GM19023 (cell line): ENCODE data around the gene MIPEP.
A peak's percentile ranks its signal among the peaks of the same experiment; 100 is the strongest.

Source experiments
- ATAC-seq: cut with Tn5 transposase; IDR thresholded peaks from one replicate; pipeline ENCODE4 v1.9.1; 2021; ENCODE audit warnings: mild to moderate bottlenecking, moderate library complexity; ENCODE audit not compliant: unreplicated experiment

MIPEP gene

DNA sequence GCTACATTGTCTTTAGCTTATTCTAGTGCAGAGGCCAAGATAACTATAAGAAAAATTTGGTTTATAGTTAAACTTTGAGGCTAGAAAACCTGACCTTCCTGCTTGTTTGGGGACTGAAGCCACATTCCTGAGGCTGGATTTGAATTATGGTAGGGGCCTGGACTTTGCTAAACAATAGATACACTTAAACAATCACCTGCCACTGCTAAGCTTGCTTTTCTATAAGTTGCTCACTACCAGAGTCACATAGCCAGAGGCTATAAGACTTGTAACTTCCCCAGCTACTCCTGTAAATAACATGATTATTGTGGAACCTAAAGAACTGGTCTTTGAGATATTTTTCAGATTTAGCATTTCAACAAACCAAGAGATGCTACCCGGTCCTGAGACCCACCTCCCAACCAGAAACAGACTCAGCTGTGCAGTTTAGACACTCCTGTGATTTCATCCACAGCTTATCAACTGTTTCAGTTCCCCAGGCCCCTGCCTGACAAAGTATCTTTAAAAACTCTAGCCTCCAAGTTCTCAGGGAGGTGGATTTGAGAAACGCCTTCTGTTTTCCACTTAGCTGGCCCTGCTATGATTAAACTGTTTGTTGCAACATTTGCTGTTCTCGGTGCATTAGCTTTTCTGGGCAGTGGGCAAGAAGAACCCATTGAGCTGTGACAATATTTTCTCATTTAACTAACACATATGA is 77.7 kb downstream of the MIPEP start:
- ATAC-seq, result no peak

DNA sequence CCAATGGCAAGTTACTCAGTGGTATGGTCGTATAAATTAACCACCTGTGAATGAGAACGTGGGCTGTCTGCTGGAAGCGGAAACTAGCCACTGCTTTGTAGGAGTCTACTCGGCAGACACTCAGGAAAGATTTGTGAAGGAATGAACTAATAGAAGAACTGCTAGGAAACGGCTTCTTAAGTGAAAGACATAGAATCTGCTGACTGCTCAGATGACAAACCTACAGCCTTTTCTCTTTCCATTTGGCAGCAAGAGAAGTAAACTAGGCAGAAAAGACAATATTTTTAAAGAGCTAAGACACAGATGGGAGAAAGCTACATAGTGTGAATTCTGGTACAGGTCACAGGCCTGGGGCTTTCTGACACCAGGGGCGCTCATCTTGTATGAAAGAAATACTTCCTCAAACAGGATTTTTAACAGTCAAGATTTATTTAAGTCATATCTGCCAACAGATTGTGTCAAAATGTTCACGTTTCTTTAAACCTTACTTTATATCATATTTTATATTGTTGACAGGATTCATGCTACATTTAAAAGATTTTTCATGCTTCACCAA is 78.4 kb downstream of the MIPEP start:
- no peak for ATAC-seq

DNA sequence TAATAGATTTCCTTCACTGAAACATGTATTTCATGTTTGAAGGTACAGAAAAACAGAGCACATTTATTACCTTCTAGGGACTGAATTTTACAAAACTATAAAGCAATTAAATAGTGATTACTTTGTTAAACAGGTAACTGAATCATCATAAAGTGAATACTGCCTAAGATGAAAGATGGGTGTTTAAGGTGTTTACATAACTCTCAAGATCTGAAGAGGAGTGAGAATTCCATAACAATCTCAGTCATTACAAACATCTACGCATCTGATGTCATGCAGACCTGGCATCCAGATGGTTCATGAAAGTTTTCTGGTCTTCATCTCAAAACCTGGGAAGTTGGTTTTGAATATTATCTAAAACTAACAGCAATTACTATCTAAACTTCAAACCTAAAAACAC is 80.4 kb downstream of the MIPEP start:
- ATAC-seq, result no peak

DNA sequence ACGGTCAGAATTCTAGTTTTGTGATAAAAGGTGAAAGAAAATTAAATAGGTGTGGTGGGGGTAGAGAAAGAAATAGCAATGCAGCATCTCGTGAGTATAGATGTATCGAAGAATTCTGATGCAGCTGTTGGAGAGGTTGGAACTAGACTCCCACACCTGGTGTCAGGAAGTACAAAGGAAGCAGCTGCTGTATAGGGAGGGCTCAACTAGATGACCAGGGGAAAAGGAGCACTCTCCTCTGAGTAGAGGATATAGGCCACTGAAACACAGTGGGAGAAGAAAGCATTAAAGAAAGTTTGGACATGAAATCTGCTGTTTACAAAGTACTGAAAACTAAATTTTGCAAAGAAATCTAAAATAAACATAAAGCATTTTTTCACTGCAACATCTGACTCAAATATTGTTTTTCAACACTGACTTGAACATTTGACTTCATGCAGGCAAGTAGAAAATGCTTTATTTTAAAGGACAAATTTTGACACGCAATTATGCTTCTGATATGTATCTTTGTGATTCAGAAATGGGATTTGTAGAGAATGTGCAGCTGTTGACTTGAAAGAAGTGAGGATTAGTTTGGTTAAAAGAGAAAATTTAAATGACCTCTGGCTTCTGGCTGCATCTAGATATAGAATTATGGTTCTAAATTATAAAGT is 82.2 kb downstream of the MIPEP start:
- ATAC-seq, result no peak

DNA sequence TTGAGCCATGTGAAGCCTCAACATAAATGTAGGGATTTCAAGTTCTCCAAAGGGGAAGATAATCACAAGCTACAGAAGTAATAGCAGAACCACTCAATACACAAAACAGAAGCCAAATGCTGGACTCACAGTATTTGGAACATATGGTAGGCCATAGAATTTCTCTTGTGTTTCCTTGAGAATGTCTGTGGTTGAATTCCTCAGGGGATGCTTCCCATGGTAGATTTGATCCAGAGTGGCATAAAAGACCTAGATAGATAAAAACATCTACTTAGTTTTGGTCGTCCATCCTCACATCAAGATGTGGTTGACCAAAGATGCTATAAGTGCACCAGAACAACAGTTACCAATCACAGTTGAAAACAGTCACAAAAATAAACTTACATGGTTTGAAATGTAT is 83.4 kb downstream of the MIPEP start:
- no peak for ATAC-seq

DNA sequence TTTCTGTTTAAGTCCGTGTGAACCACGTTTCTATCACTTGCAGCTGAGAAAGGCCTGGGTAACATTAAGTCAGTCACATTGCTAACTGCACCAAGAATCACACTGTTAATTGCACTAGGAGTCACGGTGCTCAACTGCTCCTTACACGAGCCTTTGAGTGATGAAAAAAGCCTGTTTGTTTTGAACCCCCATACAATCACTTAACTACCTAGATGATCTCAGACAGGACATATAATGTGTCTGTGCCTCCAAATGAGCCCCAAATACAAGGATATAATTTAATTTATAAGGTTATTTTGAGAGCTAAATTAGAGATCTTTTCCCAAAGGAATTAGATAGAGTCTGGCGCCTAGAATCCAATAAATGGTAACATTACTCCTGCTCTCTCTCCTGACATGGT is 84.1 kb downstream of the MIPEP start:
- no peak for ATAC-seq

DNA sequence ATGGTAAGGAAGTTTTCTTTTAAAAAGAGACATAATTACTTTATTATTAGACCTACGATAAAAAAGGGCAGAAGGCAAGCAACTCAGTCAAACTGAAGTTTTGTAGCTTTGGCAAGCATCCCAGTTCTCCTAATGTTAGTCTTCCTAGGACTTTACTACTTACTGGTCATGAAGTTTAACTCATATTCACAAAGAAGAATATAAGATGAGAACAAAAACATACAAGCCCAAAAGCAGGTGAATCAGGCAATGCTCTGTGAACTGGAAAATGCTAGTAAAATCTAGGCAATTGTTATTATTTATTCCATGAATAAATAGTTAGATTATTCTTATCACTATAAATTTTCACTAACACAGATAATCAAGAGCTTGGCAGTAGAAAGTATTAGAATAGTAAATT is 85.0 kb downstream of the MIPEP start:
- ATAC-seq, result no peak

DNA sequence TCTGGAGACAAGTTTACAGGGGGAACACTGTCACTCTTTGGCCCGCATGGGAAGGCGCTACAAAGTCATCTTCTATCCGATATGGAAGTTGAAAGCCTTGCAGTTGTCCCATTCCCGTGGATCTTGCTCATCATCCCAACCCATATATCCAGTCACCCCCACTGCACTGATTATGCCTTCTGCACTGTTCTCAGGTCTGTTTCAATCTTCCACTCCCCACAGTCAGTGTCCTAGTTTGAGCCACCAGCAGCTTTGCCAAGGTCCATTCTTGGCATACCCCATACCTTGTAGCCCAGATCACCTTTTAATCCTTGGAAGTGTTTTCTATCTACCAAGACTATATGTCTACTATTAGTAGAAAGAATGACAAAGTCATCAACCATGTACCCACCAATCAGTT is 88.1 kb downstream of the MIPEP start:
- ATAC-seq, result no peak

DNA sequence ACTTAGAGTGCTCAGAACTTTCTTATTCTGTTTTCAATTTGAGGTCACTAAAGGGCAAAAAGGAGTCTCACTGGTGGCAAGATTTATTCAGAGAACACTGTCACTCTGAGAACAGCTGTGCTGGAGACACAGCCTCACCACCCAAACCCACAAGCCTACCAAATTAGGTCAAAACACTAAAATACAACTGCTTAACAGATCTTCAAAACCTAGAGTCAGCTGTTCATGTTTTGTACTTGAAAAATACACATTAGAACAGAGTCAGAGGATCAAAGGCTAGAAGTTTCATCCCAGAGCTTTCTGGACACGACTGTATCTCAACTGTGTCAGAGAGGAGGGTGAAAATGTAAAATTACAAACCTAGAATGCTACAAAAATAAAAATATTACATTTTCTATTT is 89.3 kb downstream of the MIPEP start:
- peak; percentile 94 for ATAC-seq

DNA sequence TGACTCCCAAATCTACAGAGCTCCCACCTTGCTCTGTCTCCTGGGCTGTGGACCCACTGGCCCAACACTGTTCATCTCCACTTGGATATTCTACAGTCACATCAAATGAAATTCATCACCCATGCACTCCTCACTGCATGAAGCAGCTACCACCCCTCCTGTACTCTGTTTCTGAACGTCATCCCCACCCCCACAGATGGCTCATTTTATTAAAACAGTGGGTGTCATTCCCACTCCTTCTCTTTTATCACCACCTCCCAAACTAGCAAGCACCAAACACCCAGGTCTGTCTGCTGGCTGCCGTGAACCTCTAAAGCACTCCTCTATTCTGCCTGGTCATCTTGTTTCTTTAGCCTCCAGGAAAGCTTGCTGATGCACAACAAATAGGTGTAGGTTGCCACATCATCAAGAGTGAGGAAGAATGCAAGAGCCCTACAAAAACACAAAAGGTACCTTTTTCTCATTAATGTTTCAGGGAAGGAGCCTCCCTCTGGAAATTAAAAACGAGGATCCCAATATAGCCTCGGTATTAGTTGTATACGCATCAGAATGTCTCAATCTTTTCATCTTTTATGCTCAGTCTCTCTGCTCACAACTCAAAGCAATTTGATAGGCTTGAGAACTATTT is 91.8 kb downstream of the MIPEP start:
- ATAC-seq, result no peak

DNA sequence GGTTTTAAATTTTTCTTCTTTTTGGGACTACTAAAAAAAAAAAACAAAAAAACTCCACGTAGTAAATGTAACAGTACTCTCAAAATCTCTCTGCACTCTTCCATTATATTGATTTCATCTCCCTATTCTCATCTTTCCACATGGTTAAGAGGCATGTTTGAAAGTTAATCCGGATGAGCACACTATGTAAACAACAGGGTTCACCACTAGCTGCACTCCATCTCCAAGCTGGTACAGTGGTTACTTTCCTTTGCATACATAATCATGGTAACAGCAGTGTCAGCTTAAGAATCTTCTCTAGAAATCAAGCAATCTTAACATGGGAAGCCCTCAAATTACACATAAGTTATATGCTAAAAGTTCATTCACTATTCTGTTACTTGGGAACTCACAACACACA is 92.6 kb downstream of the MIPEP start:
- no peak for ATAC-seq

DNA sequence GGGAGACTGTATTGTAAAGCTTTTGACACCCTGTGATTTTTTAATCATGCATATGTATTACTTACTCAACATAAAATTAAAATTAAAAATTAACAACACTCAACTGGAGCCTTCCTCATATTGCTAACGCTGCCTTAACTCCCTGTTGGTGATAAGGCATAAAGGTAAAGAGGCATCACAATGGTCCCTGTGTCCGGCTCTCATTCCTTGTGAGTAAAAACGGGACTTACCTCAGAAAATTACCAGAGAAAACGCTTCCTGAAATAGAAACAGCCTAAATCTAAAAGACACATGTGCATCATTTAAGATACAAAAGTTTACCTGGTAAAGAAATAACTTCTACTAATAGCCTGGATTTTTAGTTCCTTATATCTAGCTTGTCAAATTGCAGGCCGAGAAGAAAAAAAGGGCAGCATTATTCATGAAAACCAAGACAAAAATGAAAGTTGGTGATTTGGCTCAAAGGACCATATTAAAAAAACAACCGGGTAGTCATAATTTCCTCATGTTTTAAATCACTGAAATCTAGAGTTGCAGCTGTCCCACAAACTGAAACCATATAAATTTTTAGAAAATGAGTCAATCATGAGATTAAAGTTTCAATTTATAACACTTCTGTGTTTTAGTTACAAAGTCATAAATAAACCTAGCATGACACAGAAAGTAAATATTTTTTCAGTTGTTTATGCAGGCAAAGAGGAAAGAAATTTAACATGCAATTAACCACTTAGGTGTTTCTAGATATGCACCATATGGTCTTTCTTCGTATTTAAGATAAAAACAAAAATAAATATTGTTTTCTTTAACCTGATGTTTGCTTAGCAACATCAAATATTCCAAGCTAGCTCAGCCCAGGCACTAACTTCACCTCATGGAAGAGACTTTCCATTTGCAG is 94.7 kb downstream of the MIPEP start:
- peak; percentile 43 for ATAC-seq

DNA sequence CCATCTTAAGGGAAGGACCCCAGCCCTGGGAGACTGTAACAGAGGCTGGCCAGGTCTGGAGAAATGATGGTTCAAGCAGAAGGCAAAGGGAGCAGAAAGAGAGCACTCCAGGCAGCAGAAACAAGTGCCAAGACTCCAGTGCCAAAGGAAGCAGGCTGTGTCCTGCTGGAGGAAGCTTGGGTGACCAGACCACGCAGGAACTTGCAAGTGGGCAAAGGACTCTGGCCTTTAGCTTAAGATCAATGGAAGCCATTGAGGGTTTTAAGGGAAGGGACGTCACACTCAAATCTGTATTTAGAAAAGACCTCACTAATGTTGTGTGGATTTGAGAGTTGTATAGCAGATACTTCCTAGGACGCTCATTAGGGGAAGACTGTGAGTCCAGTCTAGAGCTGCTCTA is 95.5 kb downstream of the MIPEP start:
- ATAC-seq, result no peak

DNA sequence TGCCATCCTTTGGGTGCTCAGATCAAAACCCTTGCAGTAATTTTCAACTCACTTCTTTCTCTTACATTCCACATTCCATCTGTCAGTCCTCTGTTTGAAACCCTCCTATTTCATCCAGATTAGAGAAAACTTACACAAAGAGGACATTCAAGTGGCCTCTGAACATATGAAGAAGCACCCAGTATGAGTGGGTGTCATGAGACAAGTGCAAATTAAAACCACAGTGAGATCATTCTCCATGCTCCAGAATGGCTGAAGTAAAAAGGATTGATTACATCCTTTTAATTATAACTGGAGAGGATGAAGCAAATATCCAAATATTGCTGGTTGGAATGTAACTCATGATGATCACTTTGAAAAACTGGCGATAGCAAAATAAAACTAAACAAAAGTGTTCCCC is 96.5 kb downstream of the MIPEP start:
- ATAC-seq, result no peak

DNA sequence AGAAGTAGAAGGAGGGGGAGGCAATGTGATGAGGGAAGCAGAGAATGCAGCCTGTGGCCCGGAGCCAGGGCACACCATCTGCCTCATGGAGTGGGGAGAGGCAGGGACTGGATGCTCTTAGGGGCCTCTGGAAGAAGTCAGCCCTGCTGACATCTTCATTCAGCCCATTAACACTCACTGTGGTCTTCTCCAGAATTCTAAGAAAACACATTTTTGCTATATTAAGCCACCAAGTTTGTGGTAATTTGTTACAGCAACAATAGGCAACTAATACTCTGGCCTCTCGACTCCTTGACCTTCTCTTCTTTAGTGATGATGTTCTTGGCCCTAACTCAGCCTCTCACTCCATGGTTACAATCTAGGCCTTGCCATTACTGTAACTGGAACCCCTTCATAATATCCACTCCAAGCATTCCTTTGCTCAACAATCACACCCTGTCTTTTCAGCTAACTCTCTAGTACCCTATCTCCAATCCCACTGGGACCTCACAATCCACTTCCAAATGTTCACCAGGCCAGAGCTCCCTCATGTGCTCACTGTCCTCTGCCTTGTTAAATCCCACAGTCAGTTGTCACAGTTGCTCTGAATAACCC is 98.5 kb downstream of the MIPEP start:
- no peak for ATAC-seq

DNA sequence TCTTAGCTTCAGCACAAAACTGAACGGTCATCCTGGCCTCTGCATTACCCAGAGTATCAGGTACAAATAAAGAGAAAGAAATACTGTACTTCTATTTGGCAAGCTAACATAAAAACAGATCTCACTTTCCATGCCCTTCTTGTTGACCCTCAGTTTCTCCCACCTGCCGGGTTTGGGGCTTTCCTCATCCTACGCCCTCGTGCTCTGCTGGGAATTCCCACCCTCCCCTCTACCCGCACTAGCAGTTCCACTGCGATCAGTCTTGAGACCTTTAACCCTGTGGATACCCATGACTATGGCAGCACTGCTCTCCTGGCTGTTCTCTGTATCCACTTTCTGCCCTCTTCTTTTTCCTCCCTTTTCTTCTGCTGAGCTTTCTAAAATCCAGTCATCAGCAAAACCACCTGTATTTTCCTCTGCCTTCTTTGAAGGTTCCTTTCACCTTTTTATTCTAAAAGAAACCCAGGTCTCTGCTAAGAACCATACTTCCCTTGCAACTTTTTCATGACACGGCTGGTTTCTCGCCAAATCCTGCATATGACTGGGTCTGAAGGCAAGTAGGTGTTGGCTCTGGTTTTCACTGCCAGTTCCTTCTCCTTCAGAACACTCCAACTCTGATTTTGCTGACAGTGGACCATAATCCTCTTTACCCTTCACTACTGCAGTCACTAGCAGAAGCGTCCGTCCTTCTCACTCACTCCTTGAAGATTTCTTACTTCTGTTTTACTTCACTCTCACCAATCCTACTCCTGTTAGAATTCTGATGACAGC is 99.4 kb downstream of the MIPEP start:
- ATAC-seq, result no peak

DNA sequence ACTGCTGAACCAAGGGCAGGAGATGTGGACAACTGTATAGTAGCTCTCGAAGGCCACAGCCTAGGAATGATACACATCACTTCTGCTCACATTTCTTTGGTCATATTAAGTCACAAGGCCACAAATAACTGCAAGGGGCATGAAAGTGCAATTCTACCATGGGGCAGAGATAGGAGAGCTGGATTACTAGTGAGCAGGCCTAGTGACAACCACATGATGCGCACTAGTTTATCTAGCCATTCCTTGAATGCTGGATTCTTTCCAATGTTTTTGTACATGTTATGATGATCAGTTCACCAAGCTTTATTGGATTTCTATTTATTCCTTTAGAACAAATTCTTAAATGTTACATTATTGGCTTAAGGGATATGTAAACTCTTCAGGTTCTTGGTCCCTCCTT is 100.7 kb downstream of the MIPEP start:
- ATAC-seq, result no peak

DNA sequence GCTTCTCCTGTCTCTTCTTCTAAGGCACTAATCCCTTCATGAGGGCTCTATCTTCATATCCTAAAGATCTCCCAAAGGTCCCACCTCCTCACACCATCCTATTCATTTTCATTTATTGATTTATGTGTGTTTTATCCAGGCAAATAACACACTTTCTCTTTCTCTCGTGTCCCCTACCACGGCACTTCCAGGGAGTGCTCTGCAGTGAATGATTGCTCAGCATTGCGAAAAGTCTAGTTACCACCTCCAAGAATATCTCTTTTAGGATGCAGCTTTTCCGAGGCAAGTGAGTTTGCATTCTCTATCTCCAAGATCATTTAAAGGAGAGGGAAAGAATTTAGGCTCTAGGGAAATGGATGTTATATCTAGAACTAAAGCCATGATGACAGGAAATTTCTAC is 101.7 kb downstream of the MIPEP start:
- ATAC-seq, result no peak

DNA sequence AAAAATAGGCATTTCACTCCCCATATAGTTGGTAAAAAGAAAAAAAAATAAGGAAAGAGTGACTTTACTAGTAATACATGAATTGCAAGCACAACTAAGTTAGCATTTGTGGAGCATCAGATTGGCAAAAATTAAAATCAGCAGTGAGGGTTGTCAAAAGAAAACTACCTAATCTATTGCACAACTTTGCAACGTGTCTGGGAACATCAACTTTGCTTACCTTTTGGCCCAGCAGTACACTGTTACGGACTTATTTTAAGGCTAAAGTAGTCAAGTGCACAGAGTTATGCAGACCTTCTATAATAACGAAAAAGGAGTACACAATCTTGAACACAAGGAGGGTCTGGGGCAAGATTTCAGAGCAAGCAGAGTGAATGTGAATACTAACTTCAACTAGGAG is 102.6 kb downstream of the MIPEP start:
- ATAC-seq, result no peak

DNA sequence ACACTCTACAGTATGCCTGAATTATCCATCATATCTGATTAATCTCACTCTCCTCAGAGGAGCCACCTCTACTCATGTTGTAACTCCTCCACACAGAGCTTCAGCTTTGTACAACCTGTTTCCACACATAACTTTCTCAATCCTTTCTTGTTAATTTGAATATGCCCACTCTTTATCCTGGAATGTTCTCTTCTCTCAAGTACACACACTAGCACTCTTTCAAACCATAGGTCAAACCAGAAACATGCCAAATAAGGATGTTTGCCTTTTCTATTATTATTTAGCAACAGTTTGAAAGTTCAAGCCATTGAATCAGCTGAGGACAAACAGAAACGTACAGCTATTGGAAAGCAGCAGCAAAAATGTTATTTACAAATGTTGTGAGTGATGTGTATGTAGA is 110.3 kb downstream of the MIPEP start:
- ATAC-seq, result no peak
